ENCODE measurements around the gene PDE3B. TPM values are rescaled to one million over a fixed set of nuclear protein-coding genes. Genes with fewer than 3 reads are reported as not detected.
"Not testable (repeated sequence)": the region's sequence is repeated elsewhere in the genome, so short reads cannot be mapped to it uniquely, and the experiment has no call there.

The PDE3B gene
- total RNA-seq, 1 experiment from 2014 or later: 6.7 TPM

DNA sequence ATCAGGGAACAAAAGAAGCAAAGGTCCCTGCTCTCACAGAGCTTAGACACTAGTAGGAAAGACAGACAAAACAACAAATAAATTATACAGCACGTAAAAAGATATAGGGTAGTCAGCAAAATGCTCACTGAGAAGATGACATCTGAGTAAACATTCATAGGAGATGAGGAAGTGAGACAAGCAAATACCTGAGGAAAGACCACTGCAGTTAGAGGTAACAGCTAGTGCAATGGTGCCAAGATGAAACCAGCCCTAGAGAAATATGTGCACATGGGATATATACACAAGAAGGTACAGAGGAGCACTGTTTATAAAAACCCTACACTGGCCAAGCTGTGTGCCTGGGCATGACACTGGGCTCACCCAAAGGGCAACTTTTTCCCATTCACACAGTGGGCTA lies 238.6 kb downstream of the PDE3B start:
- ATAC-seq (no peak), DNase-seq (ENCODE audit: low read depth, low spot score) (no peak)
- no TSS peak for BruUV-seq (replicated peaks)
- RAD21 ChIA-PET (ENCODE audit: low non-redundant PET in 1 of 2, low total read pairs in 2 of 2, uncharacterized antibody in 2 of 2, unreplicated experiment in 2 of 2): no interaction called here
- Histone ChIP-seq H3K9me3 (ENCODE audit: control insufficient read depth in 1 of 2, insufficient read depth in 1 of 2, low read depth in 1 of 2, low read length in 2 of 2) (no peaks in the 10 kb centered on the region), H3K79me2 (ENCODE audit: insufficient read depth, low read length) (no peaks in the 10 kb centered on the region), H3K27me3 (ENCODE audit: insufficient read depth, low read length) (no peaks in the 10 kb centered on the region), H3K9ac (ENCODE audit: low read length) (no peak overlapping the region), H3K9me2 (ENCODE audit: insufficient read depth) (no peaks in the 10 kb centered on the region), H2AFZ (ENCODE audit: low read depth, low read length, poor library complexity, severe bottlenecking) (no peak overlapping the region), H3K4me1 (ENCODE audit: control insufficient read depth in 1 of 2, insufficient read depth in 2 of 2, low read length in 2 of 2) (no peaks in the 10 kb centered on the region), H3K4me2 (ENCODE audit: low read length) (no peak overlapping the region), H4K20me1 (ENCODE audit: insufficient read depth) (no peaks in the 10 kb centered on the region), H3K36me3 (ENCODE audit: control insufficient read depth in 1 of 2, insufficient read depth in 2 of 2, low read length in 2 of 2) (no peaks in the 10 kb centered on the region; a peak in 1 of 4 replicates), H3K27ac (ENCODE audit: low read depth, low read length) (no peak overlapping the region), H3K4me3 (replicated peaks in 1 of 2; ENCODE audit: low read depth in 1 of 2, low read length in 2 of 2) (no peak overlapping the region)
- intact Hi-C loops (cut with micrococcal nuclease): no loop called here
- CTCF ChIA-PET: no interaction called here
- no peak for TF ChIP-seq POLR2AphosphoS5 (IDR thresholded peaks at IDR 0.05; ENCODE audit: low read depth, low read length)
- TF ChIP-seq, protein P1, sequence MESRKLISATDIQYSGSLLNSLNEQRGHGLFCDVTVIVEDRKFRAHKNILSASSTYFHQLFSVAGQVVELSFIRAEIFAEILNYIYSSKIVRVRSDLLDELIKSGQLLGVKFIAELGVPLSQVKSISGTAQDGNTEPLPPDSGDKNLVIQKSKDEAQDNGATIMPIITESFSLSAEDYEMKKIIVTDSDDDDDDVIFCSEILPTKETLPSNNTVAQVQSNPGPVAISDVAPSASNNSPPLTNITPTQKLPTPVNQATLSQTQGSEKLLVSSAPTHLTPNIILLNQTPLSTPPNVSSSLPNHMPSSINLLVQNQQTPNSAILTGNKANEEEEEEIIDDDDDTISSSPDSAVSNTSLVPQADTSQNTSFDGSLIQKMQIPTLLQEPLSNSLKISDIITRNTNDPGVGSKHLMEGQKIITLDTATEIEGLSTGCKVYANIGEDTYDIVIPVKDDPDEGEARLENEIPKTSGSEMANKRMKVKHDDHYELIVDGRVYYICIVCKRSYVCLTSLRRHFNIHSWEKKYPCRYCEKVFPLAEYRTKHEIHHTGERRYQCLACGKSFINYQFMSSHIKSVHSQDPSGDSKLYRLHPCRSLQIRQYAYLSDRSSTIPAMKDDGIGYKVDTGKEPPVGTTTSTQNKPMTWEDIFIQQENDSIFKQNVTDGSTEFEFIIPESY (IDR thresholded peaks at IDR 0.05; ENCODE audit: extremely low read depth, insufficient replicate concordance, low read length): no peak
- no peak for TF ChIP-seq RAD21 (IDR thresholded peaks at IDR 0.05; ENCODE audit: low read depth)
- no peak for TF ChIP-seq SIN3A (IDR thresholded peaks at IDR 0.05; ENCODE audit: low read depth)
- no peak for TF ChIP-seq ZNF274 (IDR thresholded peaks at IDR 0.05; ENCODE audit: low read depth, low read length)
- no peak for TF ChIP-seq EGR1 (IDR thresholded peaks at IDR 0.05; ENCODE audit: low read depth)
- TF ChIP-seq SRF (IDR thresholded peaks at IDR 0.05; ENCODE audit: low read depth): no peak
- no peak for TF ChIP-seq EZH2phosphoT487 (IDR thresholded peaks at IDR 0.05; ENCODE audit: borderline replicate concordance)
- TF ChIP-seq, protein P2, sequence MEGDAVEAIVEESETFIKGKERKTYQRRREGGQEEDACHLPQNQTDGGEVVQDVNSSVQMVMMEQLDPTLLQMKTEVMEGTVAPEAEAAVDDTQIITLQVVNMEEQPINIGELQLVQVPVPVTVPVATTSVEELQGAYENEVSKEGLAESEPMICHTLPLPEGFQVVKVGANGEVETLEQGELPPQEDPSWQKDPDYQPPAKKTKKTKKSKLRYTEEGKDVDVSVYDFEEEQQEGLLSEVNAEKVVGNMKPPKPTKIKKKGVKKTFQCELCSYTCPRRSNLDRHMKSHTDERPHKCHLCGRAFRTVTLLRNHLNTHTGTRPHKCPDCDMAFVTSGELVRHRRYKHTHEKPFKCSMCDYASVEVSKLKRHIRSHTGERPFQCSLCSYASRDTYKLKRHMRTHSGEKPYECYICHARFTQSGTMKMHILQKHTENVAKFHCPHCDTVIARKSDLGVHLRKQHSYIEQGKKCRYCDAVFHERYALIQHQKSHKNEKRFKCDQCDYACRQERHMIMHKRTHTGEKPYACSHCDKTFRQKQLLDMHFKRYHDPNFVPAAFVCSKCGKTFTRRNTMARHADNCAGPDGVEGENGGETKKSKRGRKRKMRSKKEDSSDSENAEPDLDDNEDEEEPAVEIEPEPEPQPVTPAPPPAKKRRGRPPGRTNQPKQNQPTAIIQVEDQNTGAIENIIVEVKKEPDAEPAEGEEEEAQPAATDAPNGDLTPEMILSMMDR (IDR thresholded peaks at IDR 0.05 in 2 of 3, conservative IDR thresholded peaks at IDR 0.05 in 1 of 3; ENCODE audit: borderline replicate concordance in 1 of 3, insufficient read depth in 1 of 3, low read depth in 2 of 3, low read length in 2 of 3): no peak
- no peak for TF ChIP-seq ELF1 (IDR thresholded peaks at IDR 0.05; ENCODE audit: borderline replicate concordance, low read depth)
- TF ChIP-seq YY1 (IDR thresholded peaks at IDR 0.05; ENCODE audit: extremely low read depth, insufficient replicate concordance, low read depth, low read length): no peak
- POLR2A ChIA-PET: interaction anchor here (1.1 kb wide), 1 partner anchor 10 kb away, joined by 3 read pairs; the partner anchor contains the start of gene CYP2R1

DNA sequence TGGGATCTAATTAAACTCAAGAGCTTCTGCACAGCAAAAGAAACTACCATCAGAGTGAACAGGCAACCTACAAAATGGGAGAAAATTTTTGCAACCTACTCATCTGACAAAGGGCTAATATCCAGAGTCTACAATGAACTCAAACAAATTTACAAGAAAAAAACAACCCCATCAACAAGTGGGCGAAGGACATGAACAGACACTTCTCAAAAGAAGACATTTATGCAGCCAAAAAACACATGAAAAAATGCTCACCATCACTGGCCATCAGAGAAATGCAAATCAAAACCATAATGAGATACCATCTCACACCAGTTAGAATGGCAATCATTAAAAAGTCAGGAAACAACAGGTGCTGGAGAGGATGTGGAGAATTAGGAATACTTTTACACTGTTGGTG lies 240.1 kb downstream of the PDE3B start:
- H3K4me3 ChIP-seq (replicated peaks in 1 of 2; ENCODE audit: low read depth in 1 of 2, low read length in 2 of 2); H3K27ac ChIP-seq (ENCODE audit: low read depth, low read length); POLR2A ChIA-PET; CTCF ChIA-PET; H3K79me2 ChIP-seq (ENCODE audit: insufficient read depth, low read length); intact Hi-C loops (cut with micrococcal nuclease); BruUV-seq (replicated peaks); H3K4me2 ChIP-seq (ENCODE audit: low read length); H3K9me2 ChIP-seq (ENCODE audit: insufficient read depth); H2AFZ ChIP-seq (ENCODE audit: low read depth, low read length, poor library complexity, severe bottlenecking); DNase-seq (ENCODE audit: low read depth, low spot score); RAD21 ChIA-PET (ENCODE audit: low non-redundant PET in 1 of 2, low total read pairs in 2 of 2, uncharacterized antibody in 2 of 2, unreplicated experiment in 2 of 2); H3K4me1 ChIP-seq (ENCODE audit: control insufficient read depth in 1 of 2, insufficient read depth in 2 of 2, low read length in 2 of 2); H3K9me3 ChIP-seq (ENCODE audit: control insufficient read depth in 1 of 2, insufficient read depth in 1 of 2, low read depth in 1 of 2, low read length in 2 of 2); H4K20me1 ChIP-seq (ENCODE audit: insufficient read depth); H3K36me3 ChIP-seq (ENCODE audit: control insufficient read depth in 1 of 2, insufficient read depth in 2 of 2, low read length in 2 of 2); H3K27me3 ChIP-seq (ENCODE audit: insufficient read depth, low read length); H3K9ac ChIP-seq (ENCODE audit: low read length); ATAC-seq: not testable (repeated sequence)
